Spleen (tissue), 7 donors: ENCODE results near the gene ATXN1.
A peak's percentile ranks its signal among the peaks of the same experiment; 100 is the strongest.

Source experiments
- CTCF ChIP-seq, 11 experiments: fragments of 200-600 bp in 7 of 11; fragments of 450-650 bp in 4 of 11; sonication (generic) in 4 of 11; IDR thresholded peaks in 8 of 11; conservative IDR thresholded peaks in 3 of 11; 1 replicate in 7 of 11; 2 replicates in 4 of 11; pipeline versions ENCODE4 v1.4.0 to v1.8.0; 2016 to 2021; ENCODE audit warnings: antibody characterized with exemption in 11 of 11, inconsistent platforms in 4 of 11, mild to moderate bottlenecking in 1 of 11
- POLR2A ChIP-seq, 3 donors: fragments of 450-650 bp; IDR thresholded peaks; one replicate each; pipeline ENCODE4 v1.5.1; 2017; ENCODE audit warnings: antibody characterized with exemption in 3 of 3, mild to moderate bottlenecking in 1 of 3
- POLR2AphosphoS5 ChIP-seq, 3 donors: sonication (generic); formaldehyde crosslinking; IDR thresholded peaks; one replicate each; pipeline ENCODE4 v1.5.1; 2017; ENCODE audit warnings: antibody characterized with exemption in 3 of 3
- donor health status: DM: no; HTN: no; CAD: no; lungs with moderate emphysema.
- donor health status: DM: no; HTN: no; CAD: no.
- donor health status: DM: no; HTN: no; CAD: no.

- peak in 1 of 11 experiments; percentile 3 for TF ChIP-seq CTCF (IDR thresholded peaks at IDR 0.05 in 8 of 11, conservative IDR thresholded peaks at IDR 0.05 in 3 of 11)
- TF ChIP-seq POLR2AphosphoS5 (IDR thresholded peaks at IDR 0.05), result peak in 2 of 3 donors; percentile 32 to 37
- no peak for TF ChIP-seq POLR2A (IDR thresholded peaks at IDR 0.05)
These were observed at the start of gene ATXN1 for GRCh38 chr6:16760516-16761470.
